HG03159 (cell line): ENCODE measurements around the gene EXOC3L4.

Experiments
- ATAC-seq: cut with Tn5 transposase; IDR thresholded peaks from one replicate; pipeline ENCODE4 v1.9.1; 2021; ENCODE audit warnings: mild to moderate bottlenecking, moderate library complexity; ENCODE audit not compliant: unreplicated experiment

EXOC3L4 gene

DNA sequence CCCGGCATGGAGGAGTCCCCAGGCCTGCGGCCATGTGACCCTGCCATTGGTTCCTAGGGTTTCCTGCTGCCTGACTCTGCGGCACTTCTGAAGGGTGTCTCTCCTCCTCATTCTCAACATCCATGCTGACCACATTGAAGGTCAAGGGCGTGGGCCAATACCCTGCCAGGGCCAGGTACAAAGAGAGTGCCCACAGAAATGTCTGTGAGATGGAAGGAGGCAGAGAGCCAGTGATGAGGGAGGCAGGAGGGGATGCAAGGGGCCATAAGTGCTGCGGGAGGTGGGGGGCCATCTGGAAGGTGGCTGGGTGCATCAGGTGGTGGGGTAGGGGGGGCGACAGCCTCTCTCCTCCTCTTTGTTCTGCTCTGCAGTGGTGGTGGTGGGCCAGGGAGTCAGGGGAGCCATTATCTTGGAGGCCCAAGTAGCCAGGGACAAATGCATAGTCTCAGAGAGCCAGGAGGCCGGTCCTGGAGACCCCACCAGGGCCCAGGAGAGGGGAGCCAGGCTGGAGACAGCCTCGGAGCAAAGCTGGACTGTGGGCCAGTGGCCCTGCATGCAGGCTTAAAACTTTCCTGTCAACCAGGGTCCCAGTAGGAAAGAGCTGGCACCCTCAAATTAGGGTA lies 24.2 kb upstream of the EXOC3L4 start:
- no peak for ATAC-seq

DNA sequence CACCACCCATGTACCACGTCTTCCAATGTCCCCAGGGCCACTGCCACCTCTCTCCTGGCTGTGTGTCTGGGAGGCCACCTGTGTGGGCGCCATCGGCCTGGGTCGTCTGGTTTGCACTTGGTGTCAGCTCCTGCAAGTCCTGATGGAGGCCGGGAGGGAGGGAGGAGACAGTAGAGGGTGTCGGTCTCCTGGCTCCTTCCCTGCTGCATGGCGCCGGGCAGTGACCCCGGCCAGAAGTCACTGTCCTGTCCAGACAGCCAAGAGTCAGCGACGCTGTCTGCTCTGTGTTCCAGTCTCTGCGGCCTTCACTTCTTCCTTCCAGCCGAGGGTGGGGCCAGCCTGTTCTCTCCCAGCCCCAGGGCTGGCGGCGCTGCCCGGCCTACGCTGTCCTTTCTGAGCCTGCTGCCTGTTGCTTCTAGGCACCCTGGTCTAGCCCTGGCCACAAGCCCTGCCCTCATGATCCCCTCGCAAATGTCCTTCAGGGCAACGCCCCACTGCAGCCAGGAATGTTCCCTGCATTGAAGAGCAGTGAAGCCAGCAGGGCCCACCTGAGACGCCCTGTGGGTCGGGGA lies 23.5 kb upstream of the EXOC3L4 start:
- ATAC-seq: no peak

DNA sequence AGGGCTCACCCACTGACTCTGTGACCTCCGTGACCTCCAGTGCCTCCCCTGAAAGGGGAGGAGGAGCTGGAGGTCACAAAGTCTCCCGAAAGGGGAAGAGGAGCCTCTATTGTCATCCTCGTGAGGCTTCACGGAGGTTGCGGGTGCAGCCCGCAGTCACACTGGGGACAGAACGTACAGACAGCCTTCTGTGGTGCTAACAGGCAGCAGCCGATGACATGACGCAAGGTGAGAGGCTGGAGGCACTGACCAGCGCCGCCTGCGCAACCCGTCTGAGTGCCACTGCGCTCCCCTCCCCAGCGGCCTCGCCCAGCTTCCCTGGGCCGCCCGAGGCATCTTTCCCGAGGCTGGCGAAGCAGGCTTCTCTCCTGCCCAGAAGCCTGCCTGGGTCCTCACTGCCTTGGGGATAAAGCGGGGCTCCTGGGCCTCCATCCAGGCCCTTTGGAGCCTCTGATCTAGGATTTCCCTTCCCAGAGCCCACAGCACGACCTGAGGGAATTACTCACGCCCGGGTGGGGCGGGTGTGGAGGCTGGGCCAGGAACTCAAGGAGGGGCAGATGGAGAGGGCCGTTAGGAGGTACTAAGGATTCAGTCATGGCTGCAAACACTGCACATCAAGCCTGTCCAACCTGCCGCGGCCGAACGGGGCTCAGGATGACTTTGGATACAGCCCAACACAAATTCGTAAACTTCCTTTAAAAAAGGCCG lies 22.8 kb upstream of the EXOC3L4 start:
- no peak for ATAC-seq

DNA sequence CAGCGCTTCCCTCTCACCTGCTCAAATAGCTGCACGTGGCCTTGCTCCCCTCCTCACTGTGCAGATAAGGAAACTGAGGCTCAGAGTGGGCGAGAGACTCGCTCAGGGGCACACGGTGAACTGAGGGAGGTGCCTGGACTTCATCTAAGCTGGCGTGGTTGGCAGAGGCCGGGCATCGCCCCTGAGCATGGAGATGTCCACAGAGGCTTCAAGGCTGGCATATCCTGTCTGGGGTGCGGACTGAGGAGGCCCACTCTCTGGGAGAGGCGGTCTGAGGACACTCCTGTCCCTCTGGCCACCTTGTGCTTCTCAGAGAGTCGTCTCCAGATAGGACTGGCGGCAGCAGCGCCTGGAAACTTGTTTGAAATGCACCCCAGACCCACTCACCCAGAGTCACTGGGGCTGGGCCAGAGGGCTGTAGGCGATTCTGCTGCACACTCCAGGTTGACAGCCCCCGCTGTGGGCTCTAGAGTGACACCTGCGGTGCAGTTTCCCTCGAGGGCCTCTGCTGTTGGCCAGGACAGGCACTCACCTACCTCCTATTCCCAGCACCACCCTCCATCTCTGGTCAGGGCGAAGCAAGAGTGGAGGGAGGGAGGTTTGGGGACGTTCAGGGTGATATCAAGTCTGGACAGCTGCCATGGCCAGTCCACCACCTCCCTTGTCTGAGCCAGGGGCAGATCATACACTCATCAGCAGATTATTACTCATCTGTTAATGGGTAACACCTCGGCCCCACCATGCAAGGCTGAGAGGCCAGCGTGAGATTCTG lies 21.7 kb upstream of the EXOC3L4 start:
- ATAC-seq: no peak

DNA sequence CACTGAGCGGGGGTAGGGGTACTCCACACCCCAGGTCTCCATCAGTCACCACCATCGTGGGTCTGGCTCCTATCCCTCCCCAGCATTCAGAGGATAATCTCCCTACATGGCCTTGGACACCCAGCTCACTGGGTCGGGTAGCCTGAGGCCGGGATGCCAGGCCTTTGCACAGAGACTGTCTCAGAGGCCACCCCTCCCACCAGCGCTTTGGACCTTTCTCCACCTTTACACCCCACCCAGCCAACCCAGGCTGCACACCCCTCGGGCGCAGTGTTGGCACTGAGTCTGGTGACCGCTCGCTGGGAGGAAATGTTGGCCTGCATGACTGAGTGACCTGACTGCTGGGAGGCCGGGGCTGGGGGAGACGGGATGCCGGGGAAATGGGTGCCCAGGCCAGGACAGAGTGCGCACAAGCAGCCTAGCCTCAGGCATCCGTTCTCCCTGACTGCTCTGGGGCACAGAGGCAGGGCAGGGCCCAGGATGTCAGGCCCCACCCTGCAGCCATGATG lies 21.1 kb upstream of the EXOC3L4 start:
- no peak for ATAC-seq

DNA sequence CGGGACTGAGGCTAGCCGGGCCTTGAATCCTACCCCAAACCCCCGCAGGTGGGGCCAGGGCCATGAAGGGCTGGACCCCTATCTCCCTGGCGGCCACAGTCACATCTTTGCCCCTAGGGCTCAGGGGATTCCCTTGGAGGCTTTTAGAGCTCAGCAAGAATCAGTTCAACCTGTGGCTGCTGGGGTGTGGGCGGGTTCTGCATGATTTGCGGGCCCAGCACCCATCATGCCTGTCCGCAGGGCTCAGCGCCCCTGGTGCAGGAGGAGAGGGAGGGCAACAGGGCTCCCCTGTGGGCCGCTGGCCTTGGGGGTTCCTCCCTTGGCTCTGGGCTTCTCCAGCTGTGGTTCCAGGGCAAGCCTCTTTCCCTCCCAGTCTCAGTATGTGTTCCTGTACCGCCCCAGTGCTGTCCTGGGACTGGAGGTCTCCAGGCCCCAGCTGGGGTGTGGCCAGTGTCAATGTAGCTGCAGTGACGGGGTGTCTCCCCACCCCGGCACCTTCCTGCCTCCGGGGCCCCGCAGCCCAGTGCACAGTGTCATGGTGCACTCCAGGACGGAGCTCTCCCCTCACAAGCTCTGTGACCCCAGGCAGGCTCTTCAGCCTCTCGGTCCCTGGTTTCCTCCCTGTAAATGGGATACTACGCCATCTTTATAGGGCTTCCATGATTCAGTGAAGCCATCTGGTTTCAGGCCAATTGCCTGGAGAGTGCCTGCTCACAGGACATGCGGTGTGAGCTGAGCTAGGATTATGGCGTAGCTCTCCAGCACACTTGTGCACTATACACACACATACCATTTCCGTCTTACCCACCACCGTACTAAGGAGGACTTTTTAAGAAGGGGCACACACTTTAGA lies 20.4 kb upstream of the EXOC3L4 start:
- ATAC-seq: no peak

DNA sequence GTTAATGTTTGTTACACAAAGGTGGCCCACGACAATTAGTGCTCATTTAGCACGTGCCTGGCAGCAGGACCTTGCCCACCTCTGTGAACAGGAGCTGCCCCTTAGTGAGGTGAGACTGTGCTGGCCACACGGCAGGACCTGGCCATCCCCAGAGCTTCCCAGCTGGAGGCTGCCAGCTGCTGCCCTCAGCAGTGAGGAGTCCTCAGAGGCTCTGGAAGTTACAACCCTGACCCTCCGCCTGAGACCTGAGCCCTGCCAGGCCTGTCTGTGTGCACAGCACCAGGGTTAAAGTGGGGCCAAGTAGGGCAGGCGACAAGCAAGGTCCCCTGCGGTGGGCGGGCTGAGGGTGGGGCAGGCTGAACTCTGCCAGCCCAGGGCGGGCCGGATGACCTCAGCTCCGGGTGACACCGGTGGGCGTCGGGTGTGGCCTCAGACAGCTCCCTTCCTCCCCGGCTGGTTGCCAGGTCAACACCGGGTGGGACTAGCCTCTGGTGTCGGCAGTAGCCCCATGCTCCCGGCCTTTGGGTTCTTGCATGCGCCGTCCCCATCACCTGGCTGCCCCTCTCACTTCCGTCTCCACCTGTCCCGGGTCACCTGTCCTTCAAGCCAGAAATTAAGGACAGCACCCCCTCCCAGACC lies 19.7 kb upstream of the EXOC3L4 start:
- ATAC-seq: no peak

DNA sequence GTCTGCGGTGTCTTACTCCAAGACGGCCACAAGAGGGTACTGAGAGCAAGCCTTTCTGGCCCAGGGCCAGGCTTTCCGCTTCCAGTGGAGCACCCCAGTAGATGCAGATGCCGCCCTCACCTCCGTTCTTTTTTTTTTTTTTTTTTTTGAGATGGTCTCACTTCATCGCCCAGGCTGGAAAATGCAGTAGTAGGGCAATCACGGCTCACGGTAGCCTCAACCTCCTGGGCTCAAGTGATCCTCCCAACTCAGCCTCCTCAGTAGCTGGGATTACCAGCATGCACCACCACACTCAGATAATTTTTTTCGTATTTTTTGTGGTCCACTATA lies 16.1 kb upstream of the EXOC3L4 start:
- peak; percentile 57 for ATAC-seq

DNA sequence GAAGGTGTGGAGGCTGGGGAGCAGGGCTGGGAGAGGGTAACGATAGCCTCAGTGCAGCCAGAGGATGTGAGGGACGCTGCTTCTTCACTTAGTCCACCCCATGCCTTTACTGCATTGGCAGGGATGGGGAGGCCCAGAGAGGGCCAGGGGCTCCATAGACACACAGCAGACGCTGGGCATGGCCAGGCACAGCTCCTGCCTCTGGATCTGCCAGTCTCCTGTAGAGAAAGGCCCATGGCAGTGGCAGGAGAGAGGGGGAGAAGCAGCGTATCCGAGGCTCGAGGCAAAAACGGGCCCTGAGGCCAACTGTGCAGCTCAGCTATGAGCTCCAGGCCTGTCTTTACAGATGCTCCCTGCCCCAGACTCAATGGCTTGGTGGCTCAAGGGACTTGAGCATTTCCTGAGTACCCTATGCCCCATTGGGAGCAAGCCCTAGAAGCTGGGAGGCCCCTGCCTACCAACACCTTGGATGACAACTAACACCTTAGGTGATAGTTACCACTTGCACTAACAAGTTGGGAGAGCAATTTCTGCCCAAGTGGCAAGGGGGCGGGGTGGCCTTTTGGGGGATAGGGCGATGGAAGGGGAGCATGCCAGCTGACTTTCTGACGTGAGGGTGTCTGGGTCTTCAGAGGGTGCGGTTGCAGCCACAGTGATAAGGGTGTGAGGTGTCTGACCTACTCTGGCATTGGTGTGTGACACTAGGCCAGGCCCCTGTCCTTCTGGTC lies 15.5 kb upstream of the EXOC3L4 start:
- ATAC-seq: no peak

DNA sequence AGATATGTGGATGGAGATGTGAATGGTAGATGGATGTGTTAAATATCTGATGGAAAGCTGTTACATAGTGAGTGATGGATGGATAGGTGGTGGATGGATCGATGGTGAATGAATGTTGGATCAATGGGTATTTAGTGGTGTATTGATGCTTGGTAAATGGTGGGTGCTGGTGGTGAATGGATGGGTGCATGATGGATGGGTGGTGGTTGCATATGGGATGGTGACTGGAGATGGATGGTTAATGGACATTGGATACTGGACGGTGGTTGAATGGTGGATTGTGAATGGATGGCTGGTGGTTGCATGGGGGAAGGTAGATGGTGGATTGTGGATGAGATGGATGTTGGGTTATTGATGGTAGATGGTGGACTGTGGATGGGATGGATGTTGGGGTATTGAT lies 12.6 kb upstream of the EXOC3L4 start:
- no peak for ATAC-seq

DNA sequence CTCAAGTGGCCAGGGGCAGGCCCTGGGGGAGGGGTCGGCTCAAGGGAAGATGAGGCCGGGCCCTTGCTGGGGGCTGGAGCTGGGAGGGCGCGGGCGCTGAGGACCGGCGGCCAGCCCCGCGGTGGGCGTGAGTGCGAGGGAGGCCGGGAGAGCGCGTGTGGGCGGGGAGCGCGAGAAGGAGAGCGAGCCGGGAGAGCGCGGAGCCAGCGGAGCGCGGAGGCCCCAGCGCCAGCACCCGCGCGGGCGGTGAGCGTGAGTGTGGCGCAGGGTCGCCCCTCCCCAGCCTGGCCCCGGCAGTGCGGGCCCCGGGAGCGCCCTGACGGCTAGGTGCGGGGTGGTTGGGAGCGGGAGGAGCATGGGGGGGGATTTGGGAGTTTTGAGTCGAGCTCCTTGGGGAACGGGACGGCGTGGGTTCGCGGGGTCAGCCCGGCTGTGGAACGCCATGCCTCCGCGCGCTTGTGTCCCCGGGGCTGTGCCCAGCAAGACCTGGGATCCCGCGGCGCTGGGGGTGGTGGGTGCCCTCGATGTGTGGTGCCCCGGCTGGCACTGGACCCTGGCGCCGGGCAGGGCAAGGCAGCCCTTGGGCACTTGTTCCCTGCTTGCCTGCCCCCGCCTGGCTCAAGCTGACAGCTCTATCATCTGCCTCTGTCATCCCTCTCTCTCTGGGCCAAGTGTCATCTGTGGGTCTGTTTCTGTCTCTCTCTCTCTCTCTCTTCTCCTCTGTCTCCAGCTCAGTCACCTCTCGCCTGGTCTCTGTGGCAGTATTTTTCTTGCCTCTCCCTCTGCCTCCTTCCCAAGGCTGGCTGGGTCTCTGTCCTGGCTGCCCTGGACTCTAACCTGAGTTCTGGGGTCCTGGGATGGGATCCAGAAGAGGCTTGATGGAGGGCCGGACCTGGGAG lies 10.3 kb upstream of the EXOC3L4 start, which contains the start of gene LBHD2:
Gene LBHD2 (plus strand): TSS at position 190 of the 899 bp plus-strand sequence. CDS start 1,803 bp downstream, outside the sequence.
- no peak for ATAC-seq

DNA sequence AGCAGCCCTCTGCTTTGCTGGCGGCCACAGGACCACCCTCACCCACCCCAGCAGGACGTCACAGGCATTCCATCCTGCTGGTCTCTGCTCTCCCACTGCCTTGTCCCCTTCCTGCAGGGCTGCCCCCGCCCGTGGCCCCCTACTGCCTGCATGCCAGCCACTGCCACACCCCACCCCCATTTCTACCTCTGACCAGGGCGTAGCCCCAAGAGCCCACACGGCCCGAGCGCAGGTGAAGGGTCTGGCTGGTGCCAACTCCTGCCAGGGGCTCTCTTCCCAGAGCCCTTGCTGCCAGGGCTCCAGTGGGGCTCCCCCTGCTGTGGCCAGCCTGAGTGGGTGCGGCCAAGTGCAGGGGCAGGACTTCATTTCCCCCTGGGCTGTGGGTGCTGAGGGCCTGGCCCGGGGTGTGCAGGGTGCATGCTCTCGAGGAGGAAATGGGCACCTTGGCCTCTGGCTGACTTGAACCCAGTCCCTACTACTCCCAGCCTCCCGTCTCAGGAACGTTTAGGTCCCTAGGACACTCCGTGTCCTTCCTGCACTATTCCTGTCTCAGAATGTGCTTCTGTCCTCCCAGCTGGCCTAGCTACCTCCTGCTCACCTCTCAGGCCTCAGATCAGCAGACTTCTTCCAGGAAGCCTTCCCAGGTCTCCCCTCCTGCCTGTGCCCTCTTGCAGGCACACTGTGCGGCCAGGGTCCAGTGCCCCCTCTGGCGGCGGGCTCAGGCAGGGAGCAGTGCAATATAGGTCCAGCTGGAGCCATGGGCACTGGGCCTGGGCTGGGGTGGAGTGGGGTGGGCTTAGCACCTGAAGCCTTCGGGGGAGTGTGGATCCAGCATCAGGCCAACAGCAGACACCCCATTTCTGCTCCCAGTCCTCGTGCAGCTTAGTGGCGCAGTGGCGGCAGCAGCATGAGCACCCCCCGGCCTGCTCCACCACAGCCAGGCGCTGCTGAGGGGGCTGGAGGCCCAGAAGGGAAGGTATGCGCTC lies 9.1 kb upstream of the EXOC3L4 start:
- no peak for ATAC-seq

DNA sequence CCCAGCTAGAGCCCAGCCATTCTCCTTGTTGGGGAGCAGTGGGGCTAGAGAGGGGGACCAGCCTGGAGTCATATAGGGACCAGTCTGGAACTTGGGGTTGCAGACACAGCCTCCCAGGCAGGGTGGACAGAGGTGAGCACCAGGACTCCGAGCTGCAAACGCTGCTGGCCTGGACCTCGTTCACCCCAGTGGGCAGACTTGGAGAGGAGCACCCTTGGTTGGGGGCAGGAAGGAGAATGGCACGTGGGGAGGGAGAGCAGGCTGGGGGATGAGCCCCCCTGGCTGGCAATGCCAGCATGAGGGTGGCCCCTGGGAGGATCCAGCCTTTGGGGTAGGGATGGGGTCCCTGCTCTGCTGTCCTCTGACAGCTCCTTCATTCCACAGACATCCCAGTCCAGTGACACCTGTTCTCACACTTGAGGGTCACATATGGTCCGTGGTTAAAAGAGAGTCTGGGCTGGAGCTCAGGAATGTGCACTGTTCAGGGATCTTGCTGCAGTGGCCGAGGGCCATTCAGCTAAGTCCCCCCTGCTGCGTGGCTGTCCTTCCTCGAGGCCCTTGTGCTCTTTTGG lies 7.7 kb upstream of the EXOC3L4 start:
- ATAC-seq: no peak

DNA sequence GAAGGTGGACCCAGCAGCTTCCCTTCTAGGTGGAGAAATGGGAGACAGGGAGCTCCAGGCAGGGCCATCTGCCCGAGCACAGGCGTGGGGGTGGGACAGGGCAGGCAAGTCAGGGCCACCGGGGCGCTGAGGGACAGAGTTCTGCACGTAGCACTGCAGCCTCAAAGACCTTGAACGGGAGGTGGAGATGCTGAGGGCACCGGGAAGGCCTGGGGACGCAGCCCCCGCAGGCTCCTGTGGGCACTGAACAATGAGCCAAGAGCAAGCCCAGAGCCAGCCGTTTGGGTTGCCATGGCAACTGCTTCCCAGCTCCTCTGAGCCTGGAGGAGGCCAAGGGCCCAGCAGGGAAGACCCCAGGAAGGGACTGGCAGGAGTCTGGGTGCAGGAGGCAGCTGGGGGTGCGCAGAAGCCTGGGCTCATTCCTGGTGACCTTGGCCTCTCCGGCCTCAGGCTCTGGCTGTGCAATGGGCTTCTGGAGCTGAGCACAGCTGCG lies 7.1 kb upstream of the EXOC3L4 start:
- ATAC-seq: no peak

DNA sequence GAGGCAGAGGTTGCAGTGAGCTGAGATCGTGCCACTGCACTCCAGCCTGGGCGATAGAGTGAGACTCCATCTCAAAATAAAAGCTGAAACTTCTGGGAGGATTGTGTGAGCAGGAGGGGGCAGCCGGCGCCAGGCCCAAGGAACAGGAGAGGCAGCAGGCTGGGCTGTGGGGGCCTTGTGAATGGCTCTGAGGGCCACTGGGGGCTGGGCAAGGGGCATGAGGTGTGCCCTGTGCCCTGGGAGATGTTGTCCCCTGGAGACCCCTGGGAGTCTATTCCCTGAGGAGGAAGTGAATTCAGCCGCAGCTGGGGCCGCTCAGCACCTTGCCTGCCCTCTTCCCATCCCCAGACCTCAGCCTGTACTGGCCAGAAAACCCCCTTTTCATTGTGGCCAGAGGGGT lies 5.6 kb upstream of the EXOC3L4 start:
- no peak for ATAC-seq

DNA sequence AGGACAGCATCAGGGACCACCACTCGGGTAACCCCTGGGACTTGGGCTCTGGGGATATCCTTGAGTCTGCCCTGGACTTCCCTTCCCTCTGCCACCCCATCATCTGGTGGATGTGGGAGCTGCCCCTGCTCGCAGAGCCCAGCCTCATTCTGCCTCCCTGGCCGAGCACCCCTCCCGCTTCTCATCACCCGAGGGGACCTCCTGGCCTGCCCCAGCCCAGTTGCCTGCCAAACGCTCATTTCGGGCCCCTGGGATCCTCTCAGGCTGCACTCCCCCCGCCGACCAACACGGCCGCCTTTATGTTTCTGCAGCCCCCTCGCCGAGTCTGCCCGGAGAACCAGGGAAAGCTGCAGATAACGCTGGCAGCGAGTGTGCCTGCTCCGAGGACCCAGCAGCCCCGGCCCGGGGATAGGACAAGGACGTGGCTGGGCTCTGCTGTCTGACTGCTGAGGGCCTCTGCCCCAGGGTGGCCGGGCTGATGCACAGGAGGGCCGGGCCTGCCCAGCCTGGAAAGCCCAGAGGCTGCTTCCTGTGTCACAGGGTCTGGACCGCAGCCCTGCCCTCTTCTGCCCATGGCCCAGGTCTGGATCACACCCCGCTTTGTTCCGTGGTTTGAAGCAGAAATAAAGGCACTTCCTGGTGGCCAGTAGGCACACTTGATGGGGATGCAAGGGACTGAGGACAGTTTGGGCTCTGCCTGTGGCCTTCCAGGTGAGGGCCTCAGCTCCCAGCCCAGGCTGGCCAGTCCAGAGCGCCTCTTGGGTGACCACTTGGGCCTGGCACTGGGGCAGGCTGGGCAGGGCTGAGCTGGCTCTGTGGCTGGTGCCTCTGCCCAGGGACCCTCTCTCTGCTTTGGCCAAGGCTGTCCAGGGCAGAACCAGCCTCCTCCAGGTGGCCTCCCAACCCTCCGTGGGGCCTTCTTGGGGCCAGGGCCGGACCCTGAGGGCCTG lies 4.9 kb upstream of the EXOC3L4 start:
- no peak for ATAC-seq
